ENCODE data around the gene TACC2. TPM values are rescaled to one million over a fixed set of nuclear protein-coding genes. Genes with fewer than 3 reads are reported as not detected.

TACC2 gene
- total RNA-seq, 1 donor from 2014 or later, result 10.7 TPM

- Histone ChIP-seq H3K4me3 (no peak overlapping the region), H3K9ac (no peak overlapping the region), H3K79me2 (ENCODE audit: low read depth) (no peaks in the 10 kb centered on the region), H3K27ac (no peak overlapping the region), H3K36me3 (no peaks in the 10 kb centered on the region), H3K9me3 (ENCODE audit: low read depth) (no peaks in the 10 kb centered on the region), H3K4me2 (no peak overlapping the region), H3K27me3 (no peaks in the 10 kb centered on the region), H3K4me1 (peaks cover 11% of the 10 kb centered on the region), H4K20me1 (ENCODE audit: low read depth) (no peaks in the 10 kb centered on the region), H3F3A (ENCODE audit: low read depth) (no peaks in the 10 kb centered on the region), H2AFZ (replicated peaks) (no peak overlapping the region)
- H3K27me3 Mint-ChIP-seq (ENCODE audit: insufficient read depth, low read depth), result no peaks in the 10 kb centered on the region
- H3K9me3 Mint-ChIP-seq, result no peaks in the 10 kb centered on the region
- H3K4me3 Mint-ChIP-seq, result no peak overlapping the region
- H3K36me3 Mint-ChIP-seq, result no peaks in the 10 kb centered on the region
- DNase-seq (ENCODE audit: low spot score), result no peak
- H3K4me1 Mint-ChIP-seq, result peaks cover 12% of the 10 kb centered on the region
- no peak for TF ChIP-seq EZH2phosphoT487 (IDR thresholded peaks at IDR 0.05)
- no peak for TF ChIP-seq CTCF (IDR thresholded peaks at IDR 0.05)
- TF ChIP-seq EZH2 (IDR thresholded peaks at IDR 0.05), result no peak
- no peak overlapping the region for H3K27ac Mint-ChIP-seq
Measured at GRCh38 chr10:122290334-122290733, 301.4 kb downstream of the TACC2 start.

DNA sequence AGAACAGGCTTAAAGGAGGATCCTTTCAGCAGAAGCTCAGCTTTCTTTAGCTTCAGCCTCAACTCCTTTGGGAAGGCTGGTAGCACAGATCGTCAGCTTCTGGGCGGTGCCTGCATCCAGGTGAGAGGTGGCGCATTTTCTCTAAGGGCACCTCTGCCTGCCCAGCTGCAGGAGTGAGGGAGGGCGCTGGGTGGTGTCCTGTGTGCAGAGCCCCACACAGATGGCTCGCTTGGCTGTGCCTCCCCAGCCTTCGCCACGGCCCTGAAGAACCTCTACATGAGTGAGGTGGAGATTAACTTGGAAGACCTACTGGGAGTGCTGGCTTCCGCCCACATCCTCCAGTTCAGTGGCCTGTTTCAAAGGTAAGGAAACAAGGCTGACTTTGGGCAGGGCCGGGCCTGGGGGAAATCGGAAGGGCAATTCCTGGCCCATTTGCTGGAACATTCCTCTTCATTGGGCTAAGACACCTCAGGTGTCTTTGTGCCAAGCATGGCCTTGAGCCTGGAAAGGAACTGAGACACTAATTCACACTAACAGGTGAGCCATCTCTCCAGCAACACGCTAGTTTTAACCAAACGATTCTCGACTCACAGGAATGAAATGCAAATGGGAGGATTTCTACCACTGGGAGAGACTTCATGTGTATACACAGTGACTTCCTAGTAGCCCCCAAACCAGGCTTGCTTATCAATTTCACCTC lies 302.0 kb downstream of the TACC2 start:
- H3K4me1 Mint-ChIP-seq, result peaks cover 12% of the 10 kb centered on the region
- peaks cover 11% of the 10 kb centered on the region for H3K4me1 ChIP-seq
- H3K79me2 ChIP-seq (ENCODE audit: low read depth), result no peaks in the 10 kb centered on the region
- no peak for DNase-seq (ENCODE audit: low spot score)
- no peak overlapping the region for H3K27ac Mint-ChIP-seq
- TF ChIP-seq CTCF (IDR thresholded peaks at IDR 0.05) (no peak), EZH2phosphoT487 (IDR thresholded peaks at IDR 0.05) (no peak), EZH2 (IDR thresholded peaks at IDR 0.05) (no peak)
- H3K4me2 ChIP-seq, result no peak overlapping the region
- H4K20me1 ChIP-seq (ENCODE audit: low read depth), result no peaks in the 10 kb centered on the region
- H3K36me3 Mint-ChIP-seq, result no peaks in the 10 kb centered on the region
- no peaks in the 10 kb centered on the region for H3K9me3 Mint-ChIP-seq
- no peaks in the 10 kb centered on the region for H3K27me3 ChIP-seq
- H3K4me3 ChIP-seq, result no peak overlapping the region
- H3K9ac ChIP-seq, result no peak overlapping the region
- H3K4me3 Mint-ChIP-seq, result no peak overlapping the region
- no peaks in the 10 kb centered on the region for H3K36me3 ChIP-seq
- no peaks in the 10 kb centered on the region for H3F3A ChIP-seq (ENCODE audit: low read depth)
- H2AFZ ChIP-seq (replicated peaks), result no peak overlapping the region
- no peaks in the 10 kb centered on the region for H3K27me3 Mint-ChIP-seq (ENCODE audit: insufficient read depth, low read depth)
- H3K9me3 ChIP-seq (ENCODE audit: low read depth), result no peaks in the 10 kb centered on the region
- no peak overlapping the region for H3K27ac ChIP-seq

GRCh38 chr10:122291739-122292138 lies 302.8 kb downstream of the TACC2 start:
- H3K27ac Mint-ChIP-seq, result no peak overlapping the region
- Histone ChIP-seq H3K36me3 (no peaks in the 10 kb centered on the region), H3K4me1 (peaks cover 11% of the 10 kb centered on the region), H3K27me3 (no peaks in the 10 kb centered on the region), H3K9me3 (ENCODE audit: low read depth) (no peaks in the 10 kb centered on the region), H3F3A (ENCODE audit: low read depth) (no peaks in the 10 kb centered on the region), H4K20me1 (ENCODE audit: low read depth) (no peaks in the 10 kb centered on the region), H3K9ac (no peak overlapping the region), H3K27ac (no peak overlapping the region), H2AFZ (replicated peaks) (no peak overlapping the region), H3K4me3 (no peak overlapping the region), H3K4me2 (no peak overlapping the region), H3K79me2 (ENCODE audit: low read depth) (no peaks in the 10 kb centered on the region)
- no peak for TF ChIP-seq EZH2 (IDR thresholded peaks at IDR 0.05)
- TF ChIP-seq CTCF (IDR thresholded peaks at IDR 0.05), result no peak
- TF ChIP-seq EZH2phosphoT487 (IDR thresholded peaks at IDR 0.05), result no peak
- H3K27me3 Mint-ChIP-seq (ENCODE audit: insufficient read depth, low read depth), result no peaks in the 10 kb centered on the region
- H3K36me3 Mint-ChIP-seq, result no peaks in the 10 kb centered on the region
- DNase-seq (ENCODE audit: low spot score), result no peak
- peaks cover 9% of the 10 kb centered on the region for H3K4me1 Mint-ChIP-seq
- H3K9me3 Mint-ChIP-seq, result no peaks in the 10 kb centered on the region
- H3K4me3 Mint-ChIP-seq, result no peak overlapping the region
